Coronary artery (tissue), 2 donors: ENCODE measurements around the gene TFAM.

ENCODE experiments used
- DNase-seq: peaks from one replicate; pipeline ENCODE4 v3.0.0-alpha.2; 2017; ENCODE audit warnings: low spot score
- H3K27ac ChIP-seq, 2 donors: fragments of 200-600 bp; sonication (generic); one replicate each; pipeline ENCODE4 v1.5.1; 2016 to 2019
- H3K4me3 ChIP-seq: fragments of 200-600 bp; sonication (generic); 2 replicates; pipeline ENCODE4 v1.5.1; 2016; ENCODE audit warnings: mild to moderate bottlenecking, moderate library complexity
- TF ChIP-seq, protein P1 (sequence below): fragments of 200-600 bp; sonication (generic); IDR thresholded peaks from one replicate; pipeline ENCODE4 v1.5.1; 2019; ENCODE audit warnings: antibody characterized with exemption

TFAM gene

DNA sequence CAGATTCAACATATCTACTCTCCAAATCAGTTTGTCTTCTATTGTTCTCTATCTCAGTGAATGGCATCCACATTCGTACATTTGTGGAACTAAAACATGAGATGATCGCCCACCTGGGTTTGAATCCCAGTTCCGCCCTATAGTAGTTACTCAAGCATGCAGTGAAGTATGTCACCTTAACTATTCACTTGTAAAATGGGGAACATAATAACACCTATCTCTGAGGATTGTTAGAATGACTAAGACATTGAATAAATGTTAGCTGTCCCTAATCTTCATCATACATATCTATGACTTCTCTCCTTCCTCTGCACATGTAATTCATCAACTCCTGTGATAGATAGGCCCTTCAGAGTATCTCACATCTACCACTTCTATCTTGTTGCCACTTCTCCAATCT is 25.7 kb upstream of the TFAM start:
- TF ChIP-seq, protein P1, sequence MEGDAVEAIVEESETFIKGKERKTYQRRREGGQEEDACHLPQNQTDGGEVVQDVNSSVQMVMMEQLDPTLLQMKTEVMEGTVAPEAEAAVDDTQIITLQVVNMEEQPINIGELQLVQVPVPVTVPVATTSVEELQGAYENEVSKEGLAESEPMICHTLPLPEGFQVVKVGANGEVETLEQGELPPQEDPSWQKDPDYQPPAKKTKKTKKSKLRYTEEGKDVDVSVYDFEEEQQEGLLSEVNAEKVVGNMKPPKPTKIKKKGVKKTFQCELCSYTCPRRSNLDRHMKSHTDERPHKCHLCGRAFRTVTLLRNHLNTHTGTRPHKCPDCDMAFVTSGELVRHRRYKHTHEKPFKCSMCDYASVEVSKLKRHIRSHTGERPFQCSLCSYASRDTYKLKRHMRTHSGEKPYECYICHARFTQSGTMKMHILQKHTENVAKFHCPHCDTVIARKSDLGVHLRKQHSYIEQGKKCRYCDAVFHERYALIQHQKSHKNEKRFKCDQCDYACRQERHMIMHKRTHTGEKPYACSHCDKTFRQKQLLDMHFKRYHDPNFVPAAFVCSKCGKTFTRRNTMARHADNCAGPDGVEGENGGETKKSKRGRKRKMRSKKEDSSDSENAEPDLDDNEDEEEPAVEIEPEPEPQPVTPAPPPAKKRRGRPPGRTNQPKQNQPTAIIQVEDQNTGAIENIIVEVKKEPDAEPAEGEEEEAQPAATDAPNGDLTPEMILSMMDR, result no peak
- DNase-seq, result no peak
- Histone ChIP-seq H3K4me3 (no peak overlapping the region), H3K27ac (no peak overlapping the region)

DNA sequence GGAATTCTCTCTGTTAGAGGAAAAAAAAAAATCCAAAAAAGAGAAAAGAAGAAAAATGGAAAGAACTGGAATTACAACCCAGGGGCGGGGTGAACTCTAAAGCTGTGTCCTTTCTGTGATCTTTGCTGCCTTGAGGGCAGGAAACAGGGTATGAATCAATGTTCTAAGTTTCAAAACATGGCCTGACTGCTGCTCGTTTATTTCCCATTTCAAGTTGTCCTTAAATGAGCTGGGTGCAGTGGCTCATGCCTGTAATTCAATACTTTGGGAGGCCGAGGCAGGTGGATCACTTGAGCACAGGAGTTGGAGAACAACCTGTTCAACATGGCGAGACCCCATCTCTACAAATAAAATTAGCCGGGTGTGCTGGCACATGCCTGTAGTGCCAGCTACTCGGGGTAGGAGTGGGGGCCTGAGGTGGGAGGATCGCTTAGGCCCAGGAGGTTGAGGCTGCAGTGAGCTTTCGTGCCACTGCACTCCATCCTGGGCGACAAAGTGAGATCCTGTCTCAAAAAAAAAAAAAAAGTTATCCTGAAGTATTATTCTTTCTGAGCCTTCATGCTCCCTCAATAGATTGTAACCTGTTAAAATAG is 24.7 kb upstream of the TFAM start:
- no peak for DNase-seq
- H3K27ac ChIP-seq, result no peak overlapping the region

DNA sequence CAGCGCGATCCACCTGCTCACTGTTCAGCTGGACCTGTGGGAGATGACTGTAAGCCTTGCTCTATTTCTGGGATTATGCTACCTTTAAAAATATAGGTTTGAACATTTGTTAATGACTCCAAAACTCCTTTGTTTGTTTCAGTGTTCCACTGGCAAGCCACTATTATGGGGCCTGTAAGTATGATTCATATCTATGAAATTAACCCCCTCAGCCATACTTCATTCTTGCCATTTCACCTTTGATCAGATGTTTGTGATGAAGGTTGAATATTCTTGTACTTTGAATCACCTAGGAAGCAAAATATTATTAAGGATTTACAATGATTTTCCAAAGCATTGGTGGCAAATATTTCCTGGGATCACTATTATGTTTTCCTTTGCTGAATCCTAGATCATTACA is 23.9 kb upstream of the TFAM start:
- Histone ChIP-seq H3K27ac (no peak overlapping the region), H3K4me3 (no peak overlapping the region)
- DNase-seq, result no peak
- TF ChIP-seq, protein P1, result no peak

More for the DNA sequence above, 24.7 kb upstream of the TFAM start:
- TF ChIP-seq, protein P1, result no peak
- no peak overlapping the region for H3K4me3 ChIP-seq

DNA sequence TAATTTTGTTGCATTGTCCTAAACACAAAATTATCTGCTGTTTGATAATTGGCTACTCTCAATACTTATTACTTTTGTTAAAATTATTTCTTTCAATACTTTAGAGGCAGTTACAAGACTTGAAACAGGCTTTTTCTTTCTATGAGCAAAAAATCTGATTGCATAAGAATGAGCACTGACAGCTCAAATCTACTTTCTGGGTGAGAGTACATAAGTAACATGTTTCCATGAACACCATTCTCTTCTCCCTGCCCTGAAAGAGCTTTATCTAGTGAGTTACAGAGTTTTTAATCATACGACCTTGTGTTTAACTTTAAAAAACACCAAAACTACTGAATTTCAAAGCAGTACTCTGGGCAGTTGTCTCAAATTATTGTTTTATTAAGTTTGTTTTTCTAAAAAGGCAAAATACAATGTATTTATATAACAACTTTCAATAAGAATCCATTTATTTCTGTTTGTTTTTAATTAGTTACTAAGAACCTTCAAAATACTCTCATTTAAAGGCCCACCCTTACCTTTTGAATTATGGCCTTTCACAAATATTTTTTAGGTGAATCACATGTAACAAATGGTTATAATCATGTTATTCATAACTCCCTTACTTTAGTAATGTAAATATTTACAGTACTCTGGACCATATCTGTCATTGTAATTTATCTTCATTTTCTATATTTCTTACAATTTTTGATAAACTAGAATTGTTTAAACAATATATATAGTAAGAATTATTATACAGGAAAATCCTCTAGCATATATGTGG is 23.0 kb upstream of the TFAM start:
- TF ChIP-seq, protein P1, result no peak
- no peak for DNase-seq
- H3K4me3 ChIP-seq, result no peak overlapping the region
- H3K27ac ChIP-seq, result no peak overlapping the region

DNA sequence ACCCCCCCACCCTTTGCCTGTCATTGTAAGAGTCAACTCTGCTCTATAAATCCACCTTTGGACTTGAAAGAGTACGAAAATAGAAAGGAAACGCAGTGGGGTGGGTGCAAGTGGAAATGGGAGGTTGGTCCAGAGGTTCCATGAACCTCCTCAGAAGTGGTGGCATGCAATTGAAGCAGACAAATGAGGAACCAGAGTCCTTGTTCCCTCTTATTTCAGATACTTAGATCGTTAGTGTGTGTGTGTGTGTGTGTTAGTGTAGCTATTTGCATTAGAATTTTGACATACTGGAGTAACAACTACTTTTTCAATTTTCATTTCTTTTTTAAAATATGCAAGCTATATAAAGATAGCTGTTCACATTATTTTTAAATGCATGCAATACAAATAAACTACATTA is 18.1 kb upstream of the TFAM start:
- Histone ChIP-seq H3K27ac (no peak overlapping the region), H3K4me3 (no peak overlapping the region)
- TF ChIP-seq, protein P1, result no peak
- DNase-seq, result no peak

DNA sequence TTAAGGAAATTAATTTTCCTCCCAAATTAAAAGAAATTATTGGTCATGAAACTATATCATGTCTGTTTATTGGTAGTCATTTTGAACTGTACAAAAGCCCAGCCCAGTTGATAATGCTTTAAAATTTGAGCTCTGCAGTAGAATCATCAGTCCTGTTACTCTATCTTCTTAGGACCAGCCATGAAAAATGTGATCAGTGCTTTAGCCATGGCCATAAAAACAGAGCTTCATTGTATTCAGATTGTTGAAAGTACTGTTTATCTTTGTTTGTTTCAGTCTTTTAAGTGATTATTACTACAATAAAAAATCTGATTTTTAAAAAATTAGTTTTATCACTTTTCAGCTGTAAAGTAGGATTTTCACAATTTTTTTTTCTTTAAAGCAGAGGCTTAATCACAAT is 13.7 kb upstream of the TFAM start:
- H3K27ac ChIP-seq, result no peak overlapping the region
- TF ChIP-seq, protein P1, result no peak
- no peak for DNase-seq
- no peak overlapping the region for H3K4me3 ChIP-seq
